GM19240 (cell line): ENCODE measurements around the gene RNFT2.

Experiments used
- DNase-seq: peaks from one replicate; pipeline ENCODE4 v3.0.0; 2011; ENCODE audit warnings: low spot score; ENCODE audit not compliant: insufficient read length

Gene RNFT2

DNA sequence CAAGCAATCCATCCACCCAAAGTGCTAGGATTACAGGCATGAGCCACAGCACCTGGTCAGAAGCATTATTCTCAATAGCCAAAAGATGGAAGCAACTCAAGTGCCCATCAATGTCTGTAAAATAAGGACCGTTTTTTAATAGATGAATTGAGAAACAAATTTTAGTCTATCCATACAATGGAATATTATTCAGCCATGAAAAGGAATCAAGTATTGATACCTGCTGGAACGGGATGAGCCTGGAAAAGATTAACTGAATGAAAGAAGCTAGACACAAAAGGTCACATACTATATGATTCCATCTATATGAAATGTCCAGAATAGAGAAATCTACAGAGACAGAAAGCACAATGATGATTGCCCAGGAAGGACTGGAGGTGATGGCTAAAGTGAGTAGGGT lies 163.5 kb downstream of the RNFT2 start:
- no peak for DNase-seq
